ENCODE results near the gene GATAD1. TPM values are rescaled to one million over a fixed set of nuclear protein-coding genes. Genes with fewer than 3 reads are reported as not detected.

The GATAD1 gene
- total and polyA plus RNA-seq, 2 of the 8 experiments (the other 6 are each of a cell fraction or from before 2014, with no cell fraction given), result 17.1 to 34.7 TPM

GRCh38 chr7:92413550-92413949 lies 33.7 kb upstream of the GATAD1 start:
- no peak for FAIRE-seq
- H2BK12ac ChIP-seq (ENCODE audit: low read depth, low read length), result no peak overlapping the region
- no peak overlapping the region for H3K23ac ChIP-seq (ENCODE audit: insufficient read length)

More at GRCh38 chr7:92413550-92413949, 33.7 kb upstream of the GATAD1 start:
- ChIA-PET CTCF (ENCODE audit: partially characterized antibody) (interaction anchor here (0.7 to 7.1 kb wide), 8 partner anchors 10 to 234 kb away, joined by 3 to 64 read pairs (median 4); partner anchors contain the start of genes GATAD1 and LRRD1), POLR2A (ENCODE audit: partially characterized antibody) (interaction anchor here (1.2 to 2.3 kb wide), 4 partner anchors 9 to 34 kb away, joined by 3 to 7 read pairs (median 3); partner anchors contain the start of gene GATAD1)
- no peak overlapping the region for H3K56ac ChIP-seq (replicated peaks; ENCODE audit: insufficient read length, low read depth, low read length)
- no peaks in the 10 kb centered on the region for H3K36me3 ChIP-seq (ENCODE audit: control insufficient read depth in 2 of 4, insufficient read depth in 4 of 4, low read length in 3 of 4)
- H3K4me1 ChIP-seq (replicated peaks in 1 of 4; ENCODE audit: control insufficient read depth in 3 of 4, insufficient read depth in 4 of 4, low read length in 3 of 4), result no peaks in the 10 kb centered on the region
- H2AFZ ChIP-seq (ENCODE audit: low read length), result no peak overlapping the region
- no peak overlapping the region for H2AK5ac ChIP-seq (ENCODE audit: low read depth, low read length)
- no peak overlapping the region for H4K5ac ChIP-seq (ENCODE audit: insufficient read length, low read depth, low read length)
- WGBS, 2 experiments (ENCODE audit: extremely low coverage in 1 of 2, insufficient coverage in 1 of 2, insufficient read length in 1 of 2, insufficient replicate concordance in 2 of 2, low coverage in 1 of 2, low lambda C conversion rate in 2 of 2, missing lambda C conversion rate in 1 of 2), result 80% methylated on average over 5 of the region's 5 CpGs; no CpG with 5 or more reads in 1 of the 2 experiments
- no peaks in the 10 kb centered on the region for H3K9me3 ChIP-seq (ENCODE audit: insufficient read depth in 2 of 2, low read depth in 1 of 2, low read length in 1 of 2)
- no peak overlapping the region for H2BK120ac ChIP-seq (replicated peaks; ENCODE audit: low read depth, low read length)
- no peak overlapping the region for H3K9ac ChIP-seq (replicated peaks in 1 of 4; ENCODE audit: extremely low read depth in 1 of 4, low read depth in 3 of 4, low read length in 3 of 4)
- no peaks in the 10 kb centered on the region; the same call in 1 of the 2 replicates for H3K23me2 ChIP-seq (ENCODE audit: low read depth, low read length)
- no peaks in the 10 kb centered on the region for H3K79me1 ChIP-seq (ENCODE audit: low read depth, low read length)
- TF ChIP-seq SIRT6 (IDR thresholded peaks at IDR 0.05; ENCODE audit: low read length), result no peak
- H3K4me3 ChIP-seq (ENCODE audit: extremely low read depth in 1 of 4, insufficient read depth in 2 of 4, low read depth in 3 of 4, low read length in 4 of 4), result no peak overlapping the region
- no peak overlapping the region for H3K4me2 ChIP-seq (ENCODE audit: insufficient read depth in 1 of 2, low read depth in 2 of 2, low read length in 2 of 2)
- no peak overlapping the region for H2BK20ac ChIP-seq (ENCODE audit: low read length)
- no peak for DNase-seq (ENCODE audit: low read depth in 1 of 2, low spot score in 2 of 2)
- no peaks in the 10 kb centered on the region for H4K20me1 ChIP-seq (replicated peaks in 1 of 2; ENCODE audit: control insufficient read depth in 1 of 2, insufficient read depth in 2 of 2, low read length in 2 of 2)
- no peak overlapping the region for H4K91ac ChIP-seq (replicated peaks; ENCODE audit: insufficient read length, low read length)
- H4K8ac ChIP-seq (ENCODE audit: extremely low read depth, insufficient read depth, low read length), result no peak overlapping the region
- no peak overlapping the region for H3K27ac ChIP-seq (ENCODE audit: low read depth, low read length)
- H3K79me2 ChIP-seq (ENCODE audit: control insufficient read depth in 1 of 2, insufficient read depth in 2 of 2, low read length in 2 of 2), result no peaks in the 10 kb centered on the region; a peak in 1 of 4 replicates
- no peak overlapping the region for H3K14ac ChIP-seq (ENCODE audit: insufficient read length)
- no peaks in the 10 kb centered on the region; a peak in 1 of 7 replicates for H3K27me3 ChIP-seq (replicated peaks in 1 of 4; ENCODE audit: control insufficient read depth in 3 of 4, extremely low read depth in 1 of 4, insufficient read depth in 3 of 4, low read length in 3 of 4)
- H3K18ac ChIP-seq (ENCODE audit: extremely low read depth, low read length), result no peak overlapping the region
- no peak overlapping the region for H2BK15ac ChIP-seq (ENCODE audit: low read length)
- no peak overlapping the region for H2BK5ac ChIP-seq (ENCODE audit: low read depth, low read length)
- no peak overlapping the region for H3K4ac ChIP-seq (replicated peaks; ENCODE audit: insufficient read length, low read depth, low read length)
